NCI-H1694 (cell line): ENCODE data around the gene HES3.

Experiments used
- DNase-seq: peaks from one replicate; lab custom pipeline; 2025; lab: John Stamatoyannopoulos, UW

HES3 gene

DNA sequence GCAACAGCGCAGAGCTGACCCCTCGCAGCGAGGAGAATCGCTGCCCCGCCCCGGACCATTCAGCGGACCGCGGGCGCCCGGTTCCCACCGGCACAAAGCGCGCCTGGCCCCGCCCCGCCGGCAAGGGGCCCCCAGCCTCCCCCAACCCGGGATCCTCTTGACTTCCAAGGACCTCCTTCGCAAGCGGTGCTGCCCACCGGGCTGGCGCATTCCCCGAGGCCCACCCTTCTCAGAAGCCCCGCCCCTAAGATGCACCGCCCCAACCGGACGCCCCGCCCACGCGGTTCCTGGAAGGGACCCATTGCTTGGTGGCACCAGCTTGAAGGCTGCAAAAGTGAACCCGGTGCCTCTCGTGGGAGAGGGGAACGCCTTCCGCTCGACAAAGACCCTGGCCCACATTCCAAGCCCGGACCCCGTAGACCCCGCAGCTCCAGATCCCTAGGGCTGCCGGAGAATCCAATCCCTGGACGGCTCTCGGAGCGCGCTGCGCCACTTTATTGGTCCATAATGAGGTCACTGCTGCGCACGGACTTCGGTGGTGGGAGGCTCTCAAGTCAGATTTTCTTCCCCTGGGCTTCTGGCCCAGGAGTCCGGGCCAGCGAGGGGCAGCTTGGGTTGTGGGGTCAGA lies 2.0 kb downstream of the HES3 start:
- peak; percentile 87 for DNase-seq

DNA sequence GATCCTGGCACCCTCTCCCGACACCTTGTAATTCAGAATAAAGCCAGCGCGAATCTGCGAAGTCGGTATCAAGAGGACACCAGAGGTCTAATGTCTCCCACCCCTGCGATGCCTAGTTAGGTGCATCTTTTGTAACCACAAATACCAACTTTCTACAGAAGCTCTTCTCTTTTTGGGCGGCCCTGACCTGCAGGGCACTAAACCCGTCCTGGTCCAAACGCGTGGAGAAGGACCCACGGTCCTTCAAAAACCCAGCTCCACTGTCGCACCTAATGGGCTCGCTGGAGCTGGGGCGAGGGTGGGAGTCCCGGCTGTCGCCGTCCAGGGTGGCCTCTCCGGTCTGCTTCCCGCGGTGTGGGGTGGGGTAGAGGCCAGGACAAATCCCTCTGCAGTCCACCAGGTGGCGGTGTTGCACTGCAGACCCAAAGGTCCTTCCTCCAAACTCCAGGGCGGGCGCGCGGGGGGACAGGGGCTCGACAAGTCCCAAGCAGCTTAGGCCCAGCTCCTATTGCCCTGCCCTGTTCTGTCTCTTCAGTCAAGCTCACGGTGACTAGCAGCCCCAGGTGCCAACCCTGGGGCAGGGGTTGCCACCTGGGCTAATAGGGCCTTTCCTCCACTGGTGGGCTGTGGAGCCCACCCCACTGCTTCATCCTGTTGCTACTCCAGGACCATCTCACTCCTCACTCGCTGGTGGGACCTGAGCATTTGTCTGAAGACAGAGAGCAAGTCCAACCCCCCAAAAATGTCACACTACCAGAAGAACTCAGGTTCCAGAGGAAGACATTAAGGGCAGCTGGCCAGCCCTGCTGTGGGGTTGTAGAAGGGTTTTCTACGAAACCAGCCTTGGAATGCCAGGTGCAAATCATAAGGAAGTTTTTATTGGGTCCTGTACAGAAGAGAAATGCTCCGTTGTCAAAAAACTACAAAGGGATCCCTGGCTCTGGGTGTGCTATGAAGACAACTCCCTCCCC lies 2.8 kb downstream of the HES3 start:
- peak; percentile 74 for DNase-seq

DNA sequence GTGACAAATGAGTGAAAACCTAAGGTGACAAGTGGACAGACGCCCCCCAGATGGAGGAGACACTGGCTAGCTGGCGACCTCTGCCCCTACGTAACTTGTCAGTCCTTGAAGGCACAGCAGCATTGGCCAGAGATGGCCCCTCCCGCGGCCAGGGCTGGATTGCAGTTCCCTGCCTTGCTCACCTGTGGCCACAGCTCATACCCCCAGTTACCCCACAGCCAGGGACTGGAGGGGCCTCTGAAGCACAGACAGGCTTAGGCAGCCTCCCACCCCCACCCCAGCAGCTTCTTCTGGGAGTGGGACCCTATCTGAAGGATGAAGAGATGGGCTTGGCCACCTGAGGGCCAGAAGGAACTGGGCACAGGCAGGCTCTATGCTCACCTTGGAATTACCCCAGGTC lies 3.7 kb downstream of the HES3 start:
- DNase-seq, result no peak

DNA sequence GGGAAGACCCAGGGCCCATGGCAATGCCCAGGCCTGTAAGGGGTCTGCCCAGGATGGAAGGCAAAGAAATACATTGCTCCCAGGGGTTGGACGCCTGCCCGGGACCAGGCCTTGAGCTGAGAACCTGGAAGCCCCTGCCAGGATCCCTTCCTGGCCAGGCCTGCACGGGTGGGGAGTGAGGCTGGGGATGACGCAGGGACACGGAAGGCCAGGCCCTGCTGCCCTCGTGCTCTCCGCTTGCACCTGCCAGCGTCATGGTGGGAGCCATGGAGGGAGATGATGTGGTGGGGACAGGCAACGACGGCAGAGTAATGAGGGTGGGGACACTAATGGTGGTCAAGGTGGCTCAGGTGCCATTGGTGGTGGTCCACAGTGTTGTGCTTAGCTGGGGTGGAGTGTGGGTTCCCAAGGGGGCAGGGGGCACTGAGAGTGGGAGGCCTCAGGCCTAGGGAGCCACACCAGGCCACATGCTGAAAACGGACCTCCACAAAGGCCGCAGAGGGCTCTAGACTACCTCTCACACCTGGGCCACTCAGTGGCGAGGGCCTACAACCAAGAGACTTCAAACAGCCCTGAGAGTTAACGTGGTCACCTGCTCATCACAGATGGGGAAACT lies 4.3 kb downstream of the HES3 start:
- no peak for DNase-seq

DNA sequence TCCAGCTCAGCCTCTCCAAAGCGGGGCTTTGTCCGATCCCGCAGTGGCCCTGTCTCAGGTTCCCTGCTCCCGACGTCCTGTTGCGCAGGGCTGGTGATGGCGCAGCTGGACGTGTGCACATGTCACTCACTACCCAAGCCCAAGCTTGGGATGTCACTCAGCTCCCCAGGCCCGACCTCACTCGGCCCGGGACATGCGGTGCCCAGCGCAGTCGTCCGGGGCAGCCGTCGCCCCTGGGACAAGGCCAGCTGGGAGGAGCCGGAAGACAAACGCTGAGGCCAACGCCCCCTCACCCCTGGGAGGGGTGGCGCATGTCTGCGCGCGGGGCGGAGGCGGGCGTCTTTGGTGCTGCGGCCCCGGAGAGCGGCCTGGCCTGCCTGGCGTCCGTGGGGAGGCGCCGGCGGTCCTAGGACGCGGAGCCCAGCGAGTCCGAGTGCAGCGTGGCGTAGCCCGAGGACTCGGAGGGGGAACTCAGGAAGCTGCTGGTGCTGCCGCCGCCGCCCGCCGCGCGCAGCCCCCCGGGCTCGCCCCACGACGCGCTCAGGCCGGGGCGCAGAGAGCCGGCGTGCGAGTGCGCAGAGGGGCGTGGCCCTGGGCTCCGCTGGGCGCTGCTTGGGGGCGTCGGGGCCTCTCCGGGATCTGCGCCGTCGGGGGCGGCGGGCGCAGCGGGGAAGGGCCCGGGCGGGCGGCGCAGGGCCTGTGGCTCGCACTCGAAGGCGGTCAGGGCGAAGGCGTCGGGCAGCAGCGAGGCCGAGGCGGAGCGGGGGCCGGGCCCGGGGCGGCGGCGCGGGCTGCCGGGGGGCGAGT lies 5.2 kb downstream of the HES3 start:
- DNase-seq, result no peak

DNA sequence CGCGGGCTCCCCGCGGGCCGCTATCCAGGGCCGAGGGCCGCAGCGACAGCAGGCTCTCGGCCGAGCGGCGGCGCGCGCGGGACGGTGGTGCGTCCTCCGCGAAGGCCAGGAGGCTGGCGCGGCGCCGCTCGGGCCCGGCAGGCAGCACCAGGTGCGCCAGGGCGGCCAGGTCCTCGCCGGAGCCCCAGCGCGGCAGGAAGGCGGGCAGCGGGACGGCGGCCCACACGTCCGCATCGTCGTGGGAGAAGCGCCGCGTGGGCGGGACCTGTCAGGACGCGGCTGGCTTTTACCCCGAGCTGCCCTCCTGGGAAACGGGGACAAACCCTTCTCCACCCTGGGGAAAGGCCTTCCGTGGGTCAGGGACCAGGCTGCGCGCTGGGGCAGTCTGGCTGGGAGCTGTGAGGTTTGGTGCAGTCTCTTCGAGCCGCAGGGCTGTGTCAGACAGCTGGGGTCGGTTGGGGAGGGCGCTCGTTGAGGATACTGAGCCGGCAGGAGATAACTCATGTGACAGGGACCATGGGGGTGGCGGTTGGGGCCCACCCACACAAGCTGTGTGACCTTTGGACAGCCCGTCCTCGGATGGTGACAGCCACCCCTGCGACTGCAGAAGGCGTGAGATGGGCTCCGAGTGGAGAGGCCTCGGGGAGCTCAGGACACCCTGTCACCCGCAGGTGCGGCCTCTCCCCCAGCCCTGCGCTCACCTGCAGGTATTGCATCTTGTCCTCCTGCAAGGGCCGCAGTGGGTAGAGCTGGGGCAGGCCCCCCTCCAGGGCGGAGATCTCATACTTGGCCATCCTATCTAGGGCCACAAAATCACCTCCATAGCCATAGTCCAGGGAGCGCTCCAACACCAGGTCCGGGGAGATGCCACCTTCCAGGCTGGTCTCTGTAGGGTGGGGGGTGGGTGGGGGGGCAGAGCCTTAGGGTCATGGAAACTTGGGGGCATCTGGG lies 6.0 kb downstream of the HES3 start:
- DNase-seq, result no peak

DNA sequence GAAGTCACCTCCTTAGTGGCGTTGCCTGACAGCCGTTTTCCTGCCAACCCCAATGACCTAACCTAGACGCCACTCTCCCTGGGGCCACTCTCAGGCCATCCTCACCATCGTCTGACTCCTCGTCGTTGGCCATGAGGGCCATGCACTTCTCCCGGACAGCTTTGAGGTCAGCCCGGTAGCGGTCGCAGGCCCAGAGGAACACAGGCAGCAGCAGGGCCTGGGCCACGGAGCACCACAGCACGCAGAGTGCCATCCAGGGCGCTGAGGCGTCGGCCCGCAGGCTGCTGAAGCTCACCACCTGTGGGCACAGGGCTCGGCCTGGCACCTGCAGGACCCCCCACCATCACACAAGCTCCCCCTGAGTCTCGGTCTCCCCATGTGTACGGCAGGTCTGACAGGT lies 7.3 kb downstream of the HES3 start:
- no peak for DNase-seq

DNA sequence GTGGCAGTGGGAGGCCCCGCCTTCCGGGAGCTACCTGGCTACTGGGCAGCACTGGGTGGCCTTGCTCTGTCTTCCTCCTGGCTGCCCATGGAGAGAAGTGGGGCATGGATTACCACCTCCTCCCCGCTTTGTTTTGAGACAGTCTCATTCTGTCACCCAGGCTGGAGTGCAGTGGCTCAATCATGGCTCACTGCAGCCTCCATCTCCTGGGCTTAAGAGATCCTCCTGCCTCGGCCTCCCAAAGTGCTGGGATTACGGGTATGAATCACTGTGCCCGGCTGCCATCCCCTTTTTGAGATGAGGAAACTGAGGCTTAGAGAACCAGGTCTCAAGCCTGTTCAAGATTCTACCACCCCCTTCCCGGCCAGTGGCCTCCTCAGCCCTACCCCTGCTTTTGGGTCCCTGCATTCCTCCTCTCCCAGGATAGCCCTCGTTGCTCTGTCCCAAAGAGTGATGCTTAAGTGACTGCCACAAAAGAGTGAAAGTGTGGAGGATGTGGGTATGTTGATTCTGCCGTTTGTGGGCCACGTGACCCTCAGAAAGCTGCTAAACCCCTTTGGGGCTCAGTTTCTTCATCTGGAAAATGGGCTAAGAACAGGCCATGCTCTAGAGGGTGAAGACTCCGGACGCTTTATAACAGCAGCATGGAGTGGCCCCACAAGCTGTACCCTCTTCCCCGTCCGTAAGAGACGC lies 7.8 kb downstream of the HES3 start:
- no peak for DNase-seq

DNA sequence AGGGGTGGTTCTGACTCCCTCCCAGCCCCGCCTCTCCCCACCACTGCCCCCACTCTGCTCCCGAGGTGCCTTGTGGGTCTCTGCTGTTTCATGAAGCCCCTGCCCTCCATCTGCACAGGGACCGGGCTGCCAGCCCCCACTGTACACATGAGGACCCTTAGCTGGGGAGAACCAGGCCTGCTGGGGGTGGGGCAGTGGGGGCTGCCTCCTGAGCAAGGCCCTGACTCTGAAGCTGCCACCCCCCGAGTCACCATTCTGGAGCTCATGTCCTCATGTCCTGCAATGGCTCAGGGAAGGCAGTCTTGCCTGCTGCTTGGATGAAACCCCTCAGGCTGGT lies 8.4 kb downstream of the HES3 start:
- DNase-seq, result no peak

DNA sequence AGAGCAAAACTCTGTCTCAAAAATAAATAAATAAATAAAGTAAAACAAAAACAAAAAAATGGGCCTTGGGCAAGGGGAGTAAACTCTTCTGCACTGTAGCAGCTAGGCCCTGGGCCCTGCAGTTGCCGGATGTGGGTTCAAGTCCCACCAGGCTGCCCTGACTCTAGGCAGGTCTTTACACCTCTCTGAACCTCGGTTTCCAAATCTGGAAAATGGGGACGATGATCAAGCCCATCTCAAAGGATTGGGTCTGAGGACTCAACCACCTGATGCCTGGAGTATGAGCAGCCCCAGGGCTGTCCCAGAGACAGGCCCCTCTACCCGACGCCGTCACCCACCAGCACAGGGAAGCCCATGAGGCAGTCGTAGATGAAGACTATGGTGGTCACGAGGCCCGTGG lies 9.4 kb downstream of the HES3 start:
- no peak for DNase-seq

DNA sequence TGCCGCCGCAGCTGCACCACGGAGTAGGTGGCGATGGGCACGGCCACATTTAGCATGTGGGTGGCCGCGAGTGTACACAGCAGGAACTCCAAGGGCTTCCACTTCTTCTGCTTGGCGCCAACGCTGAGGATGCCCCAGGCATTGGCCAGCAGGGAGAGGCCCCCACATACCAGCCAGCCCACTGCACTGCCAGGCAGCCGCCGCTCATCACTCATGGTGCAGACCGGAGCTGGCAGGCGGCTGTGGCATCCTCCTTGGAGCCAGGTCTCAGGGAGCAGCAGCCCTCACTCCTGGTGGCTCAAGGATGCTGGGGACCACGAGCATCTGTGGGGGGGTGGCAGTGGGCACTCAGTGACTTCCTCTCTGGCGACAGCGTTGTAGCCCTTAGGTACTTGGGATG lies 10.7 kb downstream of the HES3 start:
- no peak for DNase-seq

DNA sequence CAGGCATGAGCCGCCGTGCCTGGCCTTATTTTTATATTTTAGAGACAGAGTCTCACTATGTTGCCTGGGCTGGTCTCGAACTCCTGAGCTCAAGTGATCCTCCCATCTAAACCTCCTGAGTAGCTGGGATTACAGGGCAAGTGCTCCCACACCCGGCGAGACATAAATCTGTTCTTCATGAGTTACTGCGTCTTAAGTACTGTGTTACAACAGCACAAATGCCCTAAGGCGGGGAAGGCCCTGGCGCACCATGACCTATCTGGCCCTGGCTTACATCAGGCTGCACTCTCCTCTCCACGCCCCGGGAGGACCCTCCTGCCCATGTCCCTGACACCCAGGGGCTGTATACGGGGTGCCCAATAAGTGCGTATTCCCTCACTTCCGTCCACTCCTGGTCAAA lies 12.7 kb downstream of the HES3 start:
- DNase-seq, result no peak

DNA sequence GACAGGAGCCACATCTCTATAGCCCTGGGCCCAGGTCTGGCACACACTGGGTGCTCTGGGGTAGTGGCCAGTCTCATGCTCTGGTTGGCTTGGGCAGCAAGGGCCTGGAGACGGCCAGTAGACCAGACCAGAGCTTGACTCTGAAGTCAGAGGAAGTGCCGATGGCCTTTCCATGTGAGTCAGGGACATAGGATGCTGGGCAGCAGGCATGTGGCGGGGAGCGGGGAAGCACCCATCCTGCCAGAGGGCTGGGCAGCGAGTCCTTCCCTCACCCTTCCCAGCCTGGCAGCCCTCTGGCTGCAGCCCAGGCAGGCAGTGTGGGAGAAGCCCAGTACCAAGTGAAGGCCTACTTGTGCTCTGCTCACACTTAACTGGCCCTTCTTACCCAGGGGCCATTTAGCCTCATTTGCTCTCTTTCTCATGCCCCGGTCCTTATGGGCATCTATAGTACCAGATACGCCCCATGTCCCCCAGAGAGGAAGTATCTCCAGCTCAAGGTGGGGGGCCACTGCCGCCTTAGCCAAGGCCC lies 13.6 kb downstream of the HES3 start:
- DNase-seq, result no peak

DNA sequence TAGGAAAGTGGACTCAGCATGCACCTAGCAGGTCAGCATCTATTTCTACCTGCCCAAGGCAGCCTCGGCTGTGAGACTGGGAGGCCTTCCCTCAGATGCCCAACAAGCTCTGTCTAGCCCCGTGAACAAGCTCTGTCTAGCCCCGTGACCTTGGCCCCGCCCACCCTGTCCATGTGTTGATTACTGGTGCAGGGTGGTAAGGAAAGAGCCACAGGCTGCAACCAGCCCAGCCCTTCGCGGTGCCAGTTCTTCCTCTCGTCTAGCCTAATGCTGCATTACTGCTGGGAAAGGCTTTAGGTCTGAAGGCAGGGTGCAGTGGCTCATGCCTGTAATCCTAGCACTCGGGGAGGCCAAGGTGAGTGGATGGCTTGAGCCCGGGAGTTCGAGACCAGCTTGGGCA lies 14.7 kb downstream of the HES3 start:
- no peak for DNase-seq

DNA sequence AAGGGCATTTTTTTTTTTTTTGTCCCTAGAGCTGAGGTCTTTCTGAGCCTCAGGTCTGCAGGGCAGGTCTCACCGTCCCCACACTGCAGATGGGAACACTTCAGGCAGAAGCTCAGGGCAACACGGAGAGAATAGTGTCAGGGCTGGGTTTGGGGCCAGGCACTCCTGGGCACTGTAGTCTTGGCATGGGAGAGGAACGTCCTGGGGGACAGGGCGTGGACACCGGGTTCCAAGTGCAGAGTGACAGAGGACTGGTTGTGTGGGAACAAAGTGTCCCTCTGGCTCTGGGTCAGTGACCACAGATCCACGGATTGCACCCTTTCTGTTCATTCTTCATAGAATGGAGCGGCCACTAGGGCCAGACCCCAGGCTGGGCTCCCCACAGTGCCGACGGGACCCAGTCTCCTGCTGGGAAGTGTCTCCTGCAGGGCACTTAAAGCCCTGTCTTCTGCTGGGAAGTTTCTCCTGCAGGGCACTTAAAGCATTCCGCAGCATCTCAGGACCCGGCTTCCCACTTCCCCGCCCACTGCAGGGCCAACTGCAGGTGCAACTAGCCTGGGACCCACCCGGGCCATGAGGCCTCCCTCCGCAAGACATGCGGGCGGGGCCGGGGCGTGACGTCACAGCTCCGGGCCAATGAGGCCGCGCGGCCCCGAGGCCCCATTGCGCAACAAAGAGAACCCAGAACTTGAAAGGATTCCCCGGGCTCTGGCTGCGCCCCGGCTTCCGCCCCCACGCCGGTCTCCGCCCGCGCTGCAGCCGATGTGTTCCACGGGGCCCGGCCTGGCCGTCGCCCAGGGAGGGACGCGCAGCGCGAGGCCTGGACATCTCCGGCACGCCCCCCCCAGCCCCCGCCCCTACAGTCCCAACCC lies 15.7 kb downstream of the HES3 start:
- DNase-seq, result no peak

DNA sequence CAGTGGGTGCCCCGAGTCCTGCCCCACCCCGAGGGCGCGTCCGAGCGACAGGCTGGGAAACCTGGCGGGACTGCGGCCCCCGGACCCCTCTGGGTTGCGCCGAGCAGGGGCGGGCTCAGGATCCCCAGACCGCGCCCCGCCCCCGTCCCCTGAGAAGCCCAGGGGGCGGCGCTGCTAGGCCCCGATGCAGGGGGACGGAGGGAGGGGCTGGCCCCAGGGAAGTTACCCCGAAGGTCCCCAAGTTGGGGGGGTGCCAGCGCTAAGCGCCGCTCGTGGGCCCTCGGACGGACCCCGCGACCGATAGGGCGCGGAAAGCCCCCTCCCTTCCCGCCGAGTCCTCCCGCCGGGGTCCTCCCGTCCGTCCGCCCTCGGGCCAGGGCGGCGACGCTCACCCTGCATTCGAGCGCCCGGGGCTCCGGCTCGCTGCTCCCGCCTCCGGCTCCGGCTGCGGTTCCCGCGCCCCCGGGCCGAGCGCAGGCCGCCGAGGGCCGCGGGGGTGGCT lies 16.5 kb downstream of the HES3 start:
- no peak for DNase-seq

DNA sequence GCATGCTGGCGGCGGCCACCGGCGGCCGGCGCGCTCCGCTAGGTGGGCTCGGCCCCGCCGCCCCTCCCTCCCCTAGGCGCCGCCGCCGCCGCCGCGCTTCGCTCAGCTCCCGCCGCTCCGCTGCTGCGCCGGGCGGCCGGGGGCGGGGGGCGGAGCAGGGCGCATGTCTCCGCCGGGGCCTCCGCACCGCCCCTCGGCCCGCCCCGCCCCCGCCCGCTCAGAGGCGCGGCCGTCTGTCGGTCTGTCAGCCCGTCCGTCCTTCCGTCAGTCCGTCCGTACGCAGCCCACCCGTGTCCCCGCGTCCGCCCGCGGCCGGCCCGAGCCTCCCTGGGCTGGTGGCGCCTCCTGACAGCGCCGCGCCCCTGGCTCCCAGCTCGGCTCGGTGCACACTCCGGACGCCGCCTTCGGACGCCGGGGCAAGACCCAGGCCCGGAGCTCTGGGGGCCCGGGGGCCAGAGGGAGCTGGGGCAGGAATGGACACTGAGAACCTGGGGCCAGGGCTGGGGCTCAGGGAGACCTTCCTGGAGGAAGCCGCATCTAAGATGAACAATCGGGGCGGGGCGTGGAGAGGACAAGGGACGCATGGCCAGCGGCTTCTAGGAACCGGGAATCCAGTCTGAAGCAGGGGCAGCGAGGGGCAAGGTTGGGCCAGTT lies 17.1 kb downstream of the HES3 start, which contains the start of gene GPR153:
TSS of gene GPR153 (minus strand) at position 138 of the 654 bp plus-strand sequence. CDS start 6,193 bp downstream, outside the sequence.
- DNase-seq, result no peak

DNA sequence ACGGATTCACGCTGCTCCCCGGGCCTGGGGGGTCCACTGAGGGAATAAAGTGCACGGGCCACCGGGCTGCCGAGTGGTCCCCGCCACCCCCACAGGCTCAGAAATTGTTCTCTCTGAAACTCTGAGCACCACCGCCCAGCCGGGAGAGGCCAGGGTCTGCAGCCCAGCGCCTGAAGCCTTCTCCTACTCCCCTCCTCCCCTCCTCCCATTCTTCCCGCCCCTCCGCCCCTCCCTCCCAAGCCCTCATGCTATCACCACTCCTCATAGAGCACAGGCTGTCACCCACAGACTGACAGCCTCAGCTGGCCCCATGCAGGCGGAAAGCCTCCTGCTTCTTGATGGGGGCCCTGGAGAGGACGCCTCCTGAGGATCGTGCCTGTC lies 17.6 kb downstream of the HES3 start:
- peak; percentile 29 for DNase-seq
